HepG2 (cell line): ENCODE results near the gene PTPRD. TPM values are rescaled to one million over a fixed set of nuclear protein-coding genes. Genes with fewer than 3 reads are reported as not detected.

Experiments
- ATAC-seq: fragments of 200-7000 bp; cut with Tn5 transposase; 3 replicates; pipeline ENCODE4 v1.9.1; 2020; ENCODE audit warnings: mild to moderate bottlenecking, moderate library complexity
- BruUV-seq: library from RNA; stranded (reverse); fragments of 400-500 nt; replicated peaks from 2 replicates; lab custom pipeline; 2021; lab: Mats Ljungman, UMichigan
- CTCF ChIA-PET: fragments of 300-600 bp; formaldehyde crosslinking; extraction: SDS; loops from one replicate; lab custom pipeline; 2021; ENCODE audit warnings: low total read pairs, inconsistent platforms, low intra/inter-chr PET ratio; lab: Yijun Ruan, JAX
- POLR2A ChIA-PET: fragments of 350-600 bp; sonication (Branson Sonifier 250); formaldehyde crosslinking; loops from one replicate; lab custom pipeline; 2020; ENCODE audit warnings: antibody characterized with exemption, inconsistent platforms; lab: Yijun Ruan, JAX
- DNase-seq: peaks from one replicate; pipeline ENCODE4 v3.0.0-alpha.2; 2015; ENCODE audit warnings: low spot score
- FAIRE-seq: peaks from 3 replicates; lab custom pipeline; 2011; peaks lifted over from hg19 to GRCh38; lab: Jason Lieb, UNC
- H2AFZ ChIP-seq: one replicate; pipeline ENCODE4 v1.6.1; 2011; ENCODE audit warnings: low read length, inconsistent platforms
- H3K27ac ChIP-seq: fragments of 300-600 bp; 3 replicates; pipeline ENCODE4 v1.8.0; 2011; ENCODE audit warnings: mixed run types, mild to moderate bottlenecking, mixed read lengths, low read length, inconsistent platforms; ENCODE audit not compliant: insufficient read depth; ENCODE audit errors: extremely low read length
- H3K27me3 ChIP-seq, 2 experiments: fragments of 200-600 bp in 1 of 2; 2 replicates in 1 of 2; 3 replicates in 1 of 2; pipeline versions ENCODE4 v1.6.0 to v1.8.0; 2011; ENCODE audit warnings: low read length in 2 of 2, mild to moderate bottlenecking in 2 of 2, moderate library complexity in 2 of 2, inconsistent platforms in 1 of 2; ENCODE audit not compliant: insufficient read depth in 2 of 2, control insufficient read depth in 1 of 2
- H3K36me3 ChIP-seq, 2 experiments: fragments of 200-600 bp in 1 of 2; replicated peaks in 1 of 2; 2 replicates in 1 of 2; 3 replicates in 1 of 2; pipeline versions ENCODE4 v1.5.1 to v1.8.0; 2011; ENCODE audit warnings: low read length in 2 of 2, inconsistent platforms in 1 of 2; ENCODE audit not compliant: insufficient read depth in 2 of 2, control insufficient read depth in 1 of 2
- H3K4me1 ChIP-seq: 2 replicates; pipeline ENCODE4 v1.5.1; 2012; ENCODE audit warnings: low read length, inconsistent platforms; ENCODE audit not compliant: insufficient read depth
- H3K4me2 ChIP-seq: 2 replicates; pipeline ENCODE4 v1.6.0; 2011; ENCODE audit warnings: low read depth, low read length, inconsistent platforms
- H3K4me3 ChIP-seq, 3 experiments: fragments of 200-600 bp in 1 of 3; sonication (generic), shearing (Covaris generic) in 1 of 3; replicated peaks in 1 of 3; 2 replicates each; pipeline ENCODE4 v1.5.1; 2011 to 2016; ENCODE audit warnings: low read length in 3 of 3, inconsistent platforms in 2 of 3, low read depth in 2 of 3, mild to moderate bottlenecking in 2 of 3, control low read depth in 1 of 3, mixed read lengths in 1 of 3; ENCODE audit not compliant: insufficient read depth in 1 of 3
- H3K79me2 ChIP-seq: one replicate; pipeline ENCODE4 v1.6.1; 2011; ENCODE audit warnings: low read length, inconsistent platforms; ENCODE audit not compliant: insufficient read depth
- H3K9ac ChIP-seq: 2 replicates; pipeline ENCODE4 v1.6.0; 2011; ENCODE audit warnings: mild to moderate bottlenecking, low read depth, low read length, inconsistent platforms; ENCODE audit not compliant: insufficient read depth
- H3K9me3 ChIP-seq: 2 replicates; pipeline ENCODE4 v1.5.1; 2012; ENCODE audit warnings: mild to moderate bottlenecking, low read length
- H4K20me1 ChIP-seq: 2 replicates; pipeline ENCODE4 v1.6.0; 2011; ENCODE audit warnings: inconsistent platforms, mild to moderate bottlenecking, low read length, moderate library complexity; ENCODE audit not compliant: insufficient read depth
- GRHL1 ChIP-seq: sonication (generic); formaldehyde crosslinking; conservative IDR thresholded peaks from 2 replicates; pipeline ENCODE4 v1.8.0; 2022; ENCODE audit warnings: missing genetic modification reagents
- JUNB ChIP-seq: sonication (generic); formaldehyde crosslinking; IDR thresholded peaks from 2 replicates; pipeline ENCODE4 v1.8.0; 2022; ENCODE audit warnings: missing genetic modification reagents, mild to moderate bottlenecking, borderline replicate concordance
- KDM1A ChIP-seq: IDR thresholded peaks from 2 replicates; pipeline ENCODE4 v1.6.1; 2016; ENCODE audit warnings: missing compliant biosample characterization
- PHF8 ChIP-seq: sonication (generic); formaldehyde crosslinking; IDR thresholded peaks from 2 replicates; pipeline ENCODE4 v1.5.0; 2020; ENCODE audit warnings: missing genetic modification reagents
- ZNF710 ChIP-seq: sonication (generic); formaldehyde crosslinking; IDR thresholded peaks from 2 replicates; pipeline ENCODE4 v1.5.0; 2020; ENCODE audit warnings: mild to moderate bottlenecking, missing genetic modification reagents, borderline replicate concordance
- WGBS: methylation state at CpG from one replicate; pipeline ENCODE4 v1.1.6; 2017; ENCODE audit warnings: low lambda C conversion rate; 5-methylcytosine and 5-hydroxymethylcytosine counted together
- in situ Hi-C: cut with HindIII; loops from 2 replicates; pipeline ENCODE4 v1.10.0; 2017; ENCODE audit warnings: low pct_unique_long_range_greater_than_20kb; ENCODE audit not compliant: extremely low pct_ligation_motif_present
- intact Hi-C: fragments of 100-400 bp; cut with micrococcal nuclease; formaldehyde crosslinking; loops from one replicate; pipeline ENCODE4 v1.10.0; 2022; ENCODE audit not compliant: unreplicated experiment
- polyA plus RNA-seq, 8 experiments: library from polyadenylated mRNA; depleted of rRNA in 3 of 8; stranded (reverse) in 7 of 8; unstranded in 1 of 8; fragments of >200 nt; fragmentation: Illumina TruSeq in 4 of 8; extraction: Trizol in 4 of 8; gene quantifications; 2 replicates each; pipeline versions ENCODE4 v1.2.1 to v1.2.3, GENCODE V29; 2011 to 2016; ENCODE audit warnings: low read depth in 4 of 8, missing spikeins in 1 of 8, mixed read lengths in 1 of 8; ENCODE audit not compliant: insufficient read depth in 1 of 8
- total RNA-seq, 5 experiments: library from RNA; depleted of rRNA; stranded (reverse); fragments of >200 nt; fragmentation: Illumina TruSeq; extraction: Trizol; gene quantifications; 2 replicates each; pipeline ENCODE4 v1.2.3, GENCODE V29; 2016; ENCODE audit warnings: low read depth in 1 of 5
- TF ChIP-seq, protein P1 (sequence below): sonication (generic); formaldehyde crosslinking; IDR thresholded peaks from 2 replicates; pipeline ENCODE4 v1.4.0; 2020; ENCODE audit warnings: missing genetic modification reagents, borderline replicate concordance

Gene PTPRD
- total and polyA plus RNA-seq, 2 of the 13 experiments (the other 11 are each of a cell fraction or from before 2014, with no cell fraction given) = 0.05 TPM; not detected in 1

GRCh38 chr9:9942764-9943424 is 669.9 kb downstream of the PTPRD start (continued):
- TF ChIP-seq GRHL1 = no peak
- TF ChIP-seq, all 625 proteins: peak for 6

DNA sequence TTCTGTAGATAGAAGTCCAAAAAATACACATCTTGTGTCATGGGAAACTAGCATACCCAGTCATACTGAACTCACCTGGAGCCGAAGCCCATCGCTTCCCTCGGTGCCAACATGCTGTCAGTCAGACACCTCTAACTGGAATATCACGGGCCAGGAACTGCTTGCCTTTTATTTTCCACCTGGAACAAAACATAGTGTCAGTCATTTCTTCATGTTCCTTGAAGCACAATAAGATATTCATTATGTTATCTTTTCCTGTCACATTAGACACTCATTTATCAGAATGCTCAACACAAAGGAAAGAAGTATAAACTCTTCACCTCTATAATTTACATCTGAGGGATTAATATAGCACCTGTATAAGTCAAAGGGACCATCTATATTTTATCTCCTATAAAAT is 674.4 kb downstream of the PTPRD start:
- 58% methylated on average over 4 of the region's 4 CpGs for WGBS
- no peak for DNase-seq
- intact Hi-C loops = no loop called here
- TF ChIP-seq, protein P1, sequence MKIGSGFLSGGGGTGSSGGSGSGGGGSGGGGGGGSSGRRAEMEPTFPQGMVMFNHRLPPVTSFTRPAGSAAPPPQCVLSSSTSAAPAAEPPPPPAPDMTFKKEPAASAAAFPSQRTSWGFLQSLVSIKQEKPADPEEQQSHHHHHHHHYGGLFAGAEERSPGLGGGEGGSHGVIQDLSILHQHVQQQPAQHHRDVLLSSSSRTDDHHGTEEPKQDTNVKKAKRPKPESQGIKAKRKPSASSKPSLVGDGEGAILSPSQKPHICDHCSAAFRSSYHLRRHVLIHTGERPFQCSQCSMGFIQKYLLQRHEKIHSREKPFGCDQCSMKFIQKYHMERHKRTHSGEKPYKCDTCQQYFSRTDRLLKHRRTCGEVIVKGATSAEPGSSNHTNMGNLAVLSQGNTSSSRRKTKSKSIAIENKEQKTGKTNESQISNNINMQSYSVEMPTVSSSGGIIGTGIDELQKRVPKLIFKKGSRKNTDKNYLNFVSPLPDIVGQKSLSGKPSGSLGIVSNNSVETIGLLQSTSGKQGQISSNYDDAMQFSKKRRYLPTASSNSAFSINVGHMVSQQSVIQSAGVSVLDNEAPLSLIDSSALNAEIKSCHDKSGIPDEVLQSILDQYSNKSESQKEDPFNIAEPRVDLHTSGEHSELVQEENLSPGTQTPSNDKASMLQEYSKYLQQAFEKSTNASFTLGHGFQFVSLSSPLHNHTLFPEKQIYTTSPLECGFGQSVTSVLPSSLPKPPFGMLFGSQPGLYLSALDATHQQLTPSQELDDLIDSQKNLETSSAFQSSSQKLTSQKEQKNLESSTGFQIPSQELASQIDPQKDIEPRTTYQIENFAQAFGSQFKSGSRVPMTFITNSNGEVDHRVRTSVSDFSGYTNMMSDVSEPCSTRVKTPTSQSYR (CRISPR knock-in tag) = no peak
- no peak for TF ChIP-seq JUNB
- TF ChIP-seq KDM1A (CRISPR knock-in tag) = no peak
- TF ChIP-seq ZNF710 (CRISPR knock-in tag) = no peak
- TF ChIP-seq PHF8 (CRISPR knock-in tag) = no peak
- no peak overlapping the region for H3K9ac ChIP-seq
- no peaks in the 10 kb centered on the region for H4K20me1 ChIP-seq
- no peaks in the 10 kb centered on the region for H3K27me3 ChIP-seq
- FAIRE-seq = no peak
- ChIA-PET CTCF (no interaction called here), POLR2A (no interaction called here)
- no peak overlapping the region for H2AFZ ChIP-seq
- no peak overlapping the region for H3K27ac ChIP-seq
- no peak for ATAC-seq
- H3K4me3 ChIP-seq = no peak overlapping the region
- no peaks in the 10 kb centered on the region for H3K36me3 ChIP-seq
- H3K4me2 ChIP-seq = no peak overlapping the region
- H3K9me3 ChIP-seq = no peaks in the 10 kb centered on the region
- H3K4me1 ChIP-seq = no peaks in the 10 kb centered on the region
- BruUV-seq = no TSS peak
- H3K79me2 ChIP-seq = no peaks in the 10 kb centered on the region
- in situ Hi-C loops = no loop called here
